GM12801 (cell line): ENCODE measurements around the gene RIN1.

Source experiments
- TF ChIP-seq, protein P1 (sequence below): IDR thresholded peaks from one replicate; pipeline ENCODE4 v1.5.1; 2011; ENCODE audit warnings: control low read depth; ENCODE audit not compliant: insufficient read length; ENCODE audit errors: extremely low read depth

Gene RIN1

DNA sequence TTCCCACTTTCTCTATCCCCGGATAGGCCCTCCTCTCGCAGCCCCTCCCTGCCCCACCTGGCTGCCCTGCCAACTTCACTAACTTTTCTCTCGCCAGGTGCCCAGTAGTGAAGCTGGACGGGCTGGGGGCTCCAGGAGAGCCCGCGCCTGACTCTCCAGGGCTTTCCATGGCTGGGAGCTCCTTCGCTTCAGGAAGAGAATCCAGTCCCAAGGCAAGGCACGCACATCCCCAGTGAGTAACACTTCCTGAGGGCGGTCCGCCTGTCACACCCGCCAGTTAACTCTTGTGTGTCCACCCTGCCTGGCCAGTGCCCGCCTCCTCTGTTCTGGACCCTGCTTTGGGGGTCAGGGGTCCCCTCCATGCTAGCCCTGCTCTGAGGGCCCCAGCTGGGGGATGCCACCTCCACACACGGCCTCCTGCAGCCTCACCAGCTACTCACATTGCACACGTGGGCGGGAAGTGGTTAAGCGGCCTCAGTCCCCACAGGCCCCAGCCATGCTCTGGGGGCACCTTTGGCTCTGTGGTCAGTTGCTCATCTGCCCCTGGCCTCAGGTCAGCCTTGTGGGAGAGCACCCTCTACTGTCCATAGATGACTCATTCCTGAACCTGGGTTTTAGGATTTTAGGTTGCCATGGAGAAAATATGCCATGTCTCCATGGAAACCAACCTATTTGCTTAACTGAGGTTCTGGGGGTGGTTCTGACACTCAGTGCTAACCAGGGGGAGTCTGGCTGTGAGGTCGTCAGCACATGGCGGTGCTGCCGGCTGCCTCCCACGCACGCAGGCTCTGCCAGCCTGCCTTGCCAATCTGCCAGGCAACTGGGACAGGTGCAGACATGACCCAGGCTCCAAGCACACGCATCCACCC lies at the start of gene RIN1:
RIN1 (minus strand) TSS at position 201 of the 869 bp plus-strand sequence; CDS start at position 169, 32 bp downstream.
- TF ChIP-seq, protein P1, sequence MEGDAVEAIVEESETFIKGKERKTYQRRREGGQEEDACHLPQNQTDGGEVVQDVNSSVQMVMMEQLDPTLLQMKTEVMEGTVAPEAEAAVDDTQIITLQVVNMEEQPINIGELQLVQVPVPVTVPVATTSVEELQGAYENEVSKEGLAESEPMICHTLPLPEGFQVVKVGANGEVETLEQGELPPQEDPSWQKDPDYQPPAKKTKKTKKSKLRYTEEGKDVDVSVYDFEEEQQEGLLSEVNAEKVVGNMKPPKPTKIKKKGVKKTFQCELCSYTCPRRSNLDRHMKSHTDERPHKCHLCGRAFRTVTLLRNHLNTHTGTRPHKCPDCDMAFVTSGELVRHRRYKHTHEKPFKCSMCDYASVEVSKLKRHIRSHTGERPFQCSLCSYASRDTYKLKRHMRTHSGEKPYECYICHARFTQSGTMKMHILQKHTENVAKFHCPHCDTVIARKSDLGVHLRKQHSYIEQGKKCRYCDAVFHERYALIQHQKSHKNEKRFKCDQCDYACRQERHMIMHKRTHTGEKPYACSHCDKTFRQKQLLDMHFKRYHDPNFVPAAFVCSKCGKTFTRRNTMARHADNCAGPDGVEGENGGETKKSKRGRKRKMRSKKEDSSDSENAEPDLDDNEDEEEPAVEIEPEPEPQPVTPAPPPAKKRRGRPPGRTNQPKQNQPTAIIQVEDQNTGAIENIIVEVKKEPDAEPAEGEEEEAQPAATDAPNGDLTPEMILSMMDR = no peak

DNA sequence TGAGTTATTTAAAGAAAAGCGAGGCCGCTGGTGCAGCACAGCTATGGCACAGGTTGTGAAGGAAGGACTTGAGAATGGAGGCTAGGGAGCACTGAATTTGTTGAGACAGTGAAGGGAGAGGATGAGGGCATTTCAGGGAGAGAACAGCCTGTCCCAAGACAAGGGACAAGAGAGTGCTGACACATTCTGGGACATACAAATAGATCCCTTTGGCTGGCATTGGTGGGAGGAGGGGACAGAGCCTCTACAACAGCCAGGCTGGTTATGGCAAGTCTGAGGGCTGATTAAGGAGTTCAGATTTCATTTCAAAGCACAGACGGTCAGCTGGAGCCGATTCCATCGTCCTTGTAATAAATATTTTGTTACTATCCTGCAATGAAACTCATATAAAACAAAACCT lies 37.0 kb upstream of the RIN1 start:
- TF ChIP-seq, protein P1 = no peak

DNA sequence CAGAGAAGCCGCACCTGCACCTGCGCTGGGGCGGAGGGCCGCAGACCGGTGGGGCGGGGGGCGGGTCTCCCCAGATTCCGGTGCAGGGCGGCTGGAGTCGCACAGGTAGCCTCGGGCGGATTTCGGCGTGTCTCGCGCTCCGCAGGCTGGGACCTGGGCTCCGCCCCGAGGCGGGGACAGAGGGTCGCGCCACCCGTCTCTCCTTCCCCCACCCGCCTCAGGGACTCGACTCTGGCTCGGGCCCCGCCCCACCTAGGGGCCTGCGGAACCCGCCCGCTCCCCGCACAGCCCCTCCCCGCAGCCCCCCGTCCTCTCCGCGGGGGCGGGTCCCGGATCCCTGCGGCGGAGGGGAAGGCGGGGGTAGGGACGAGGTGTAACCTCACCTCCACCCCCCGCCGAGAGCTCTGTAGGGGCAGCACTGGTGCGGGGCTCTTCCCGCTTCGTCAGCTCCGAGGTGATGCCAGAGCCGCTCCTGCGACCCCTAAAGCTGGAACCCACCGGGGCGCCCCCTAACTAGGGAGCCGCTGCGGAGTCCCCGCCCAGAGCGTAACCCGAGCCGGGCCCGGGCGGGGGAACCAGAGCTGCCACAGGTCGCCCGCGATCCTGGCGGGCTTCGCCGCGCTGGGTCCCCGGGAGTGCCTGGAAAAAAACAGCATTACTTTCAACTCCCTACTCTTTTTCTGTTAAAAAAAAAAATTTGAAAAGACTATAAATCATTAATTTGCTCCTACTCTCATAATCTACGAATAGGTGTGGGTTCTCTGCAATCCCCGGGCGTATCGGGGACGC lies 35.6 kb upstream of the RIN1 start, which contains the start of gene SLC29A2:
SLC29A2 (minus strand) TSS at position 134 of the 789 bp plus-strand sequence. CDS start 169 bp downstream, outside the sequence.
- TF ChIP-seq, protein P1 = no peak

DNA sequence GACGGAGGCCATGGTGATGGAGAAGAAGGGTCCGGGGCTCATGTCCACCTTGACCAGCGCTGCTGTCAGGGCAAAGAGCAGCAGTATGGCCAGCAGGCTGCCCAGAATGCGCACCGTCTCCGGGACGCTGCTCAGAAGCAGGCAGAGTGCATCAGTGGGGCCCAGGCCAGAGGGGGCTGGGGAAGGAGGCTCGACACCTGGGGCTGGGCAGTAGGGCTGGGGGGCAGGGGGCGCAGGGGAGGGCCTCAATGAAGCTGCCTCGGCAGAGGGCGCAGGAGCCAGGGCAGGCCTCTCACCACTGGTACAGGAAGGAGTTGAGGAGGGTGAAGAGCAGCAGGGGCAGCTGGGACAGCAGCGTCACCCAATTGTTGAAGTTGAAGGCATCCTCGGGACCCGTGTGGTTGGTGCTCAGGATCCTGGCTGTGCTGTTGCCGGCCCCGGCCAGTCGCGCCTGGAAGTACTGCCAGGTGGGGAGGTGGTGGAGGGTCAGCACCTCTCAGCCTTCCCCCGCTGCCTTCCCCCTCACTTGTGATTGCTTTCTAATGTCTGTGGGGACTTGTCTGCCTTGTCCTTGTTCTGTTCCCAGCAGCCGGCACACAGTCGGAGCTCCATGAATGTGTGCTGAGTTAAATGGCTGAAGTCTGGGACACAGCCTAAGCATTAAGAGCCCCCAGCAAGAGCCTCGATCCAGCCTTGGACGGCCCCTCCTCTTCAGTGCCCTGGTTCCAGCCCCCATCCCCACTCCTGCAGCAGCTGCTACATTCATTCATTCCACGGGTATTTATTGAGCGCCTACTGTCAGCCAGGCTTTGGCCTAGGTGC lies 33.0 kb upstream of the RIN1 start:
- TF ChIP-seq, protein P1 = no peak

DNA sequence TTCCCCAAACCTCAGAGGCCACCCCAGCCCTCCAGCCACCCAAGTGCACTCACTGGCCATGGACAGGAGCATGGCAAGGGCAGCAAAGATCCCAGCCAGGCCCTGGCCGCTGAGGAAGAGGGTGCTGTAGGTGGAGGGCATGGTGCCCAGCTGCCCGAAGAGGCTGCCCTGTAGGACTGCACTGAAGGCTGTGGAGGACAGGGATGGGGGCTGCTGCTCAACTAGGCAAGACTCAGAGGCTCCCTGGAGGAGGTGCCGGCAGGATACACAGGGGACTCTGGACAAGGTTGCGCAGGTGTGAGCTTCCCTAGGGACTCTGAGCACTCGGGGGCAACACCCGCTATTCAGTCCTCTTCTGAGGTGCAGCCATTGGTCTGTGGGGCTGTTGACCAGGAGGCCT lies 32.2 kb upstream of the RIN1 start:
- TF ChIP-seq, protein P1 = no peak

- TF ChIP-seq, protein P1 = no peak
These were observed 31.5 kb upstream of the RIN1 start for GRCh38 chr11:66367561-66368312.
